ENCODE results near the gene SMAD6.

The SMAD6 gene

GRCh38 chr15:66739287-66739686, 37.3 kb downstream of the SMAD6 start:
- Histone ChIP-seq H3K9me3 (ENCODE audit: insufficient read depth, low read depth, low read length) (peaks cover 3% of the 10 kb centered on the region), H4K12ac (ENCODE audit: low read depth, low read length) (no peak overlapping the region), H3K4me2 (ENCODE audit: low read length) (no peak overlapping the region), H2BK12ac (ENCODE audit: low read length) (no peak overlapping the region), H4K91ac (ENCODE audit: low read depth, low read length) (no peak overlapping the region), H4K8ac (ENCODE audit: low read depth, low read length) (no peak overlapping the region), H2AFZ (ENCODE audit: insufficient read depth, low read length, poor library complexity) (no peak overlapping the region), H2BK120ac (ENCODE audit: insufficient read depth, low read length, poor library complexity) (no peak overlapping the region), H3K4me1 (ENCODE audit: control insufficient read depth in 1 of 2, insufficient read depth in 2 of 2, low read length in 2 of 2) (peaks cover 0 to 6% of the 10 kb centered on the region in 2 experiments), H3K18ac (ENCODE audit: low read length) (no peak overlapping the region), H2AK5ac (ENCODE audit: low read length) (no peak overlapping the region), H3K27ac (ENCODE audit: low read depth, low read length) (no peak overlapping the region), H3K4ac (ENCODE audit: low read depth, low read length) (no peak overlapping the region), H3K27me3 (ENCODE audit: insufficient read depth, low read length) (no peaks in the 10 kb centered on the region), H2BK5ac (ENCODE audit: low read depth, low read length, poor library complexity) (no peak overlapping the region), H3K9ac (ENCODE audit: low read length) (no peak overlapping the region), H3K14ac (ENCODE audit: low read length) (no peak overlapping the region), H3K79me1 (ENCODE audit: low read length) (no peaks in the 10 kb centered on the region), H3K23ac (ENCODE audit: low read length) (no peak overlapping the region), H3K79me2 (ENCODE audit: control insufficient read depth, insufficient read depth, low read length, poor library complexity) (peaks cover 2% of the 10 kb centered on the region), H3K36me3 (ENCODE audit: control insufficient read depth in 1 of 2, insufficient read depth in 2 of 2, low read length in 2 of 2) (peaks cover 56 to 71% of the 10 kb centered on the region in 2 experiments), H3K4me3 (ENCODE audit: low read depth, low read length) (no peak overlapping the region)
- no peak for DNase-seq
- no CpG with 5 or more reads among the region's 6 CpGs for WGBS (ENCODE audit: extremely low coverage, insufficient coverage, insufficient read length)

GRCh38 chr15:66740802-66741201, 38.8 kb downstream of the SMAD6 start:
- H3K4me1 ChIP-seq (ENCODE audit: control insufficient read depth in 1 of 2, insufficient read depth in 2 of 2, low read length in 2 of 2): peaks cover 6 to 13% of the 10 kb centered on the region in 2 experiments
- H3K4ac ChIP-seq (ENCODE audit: low read depth, low read length): no peak overlapping the region
- no peak overlapping the region for H2AK5ac ChIP-seq (ENCODE audit: low read length)
- DNase-seq: no peak
- no peaks in the 10 kb centered on the region for H3K27me3 ChIP-seq (ENCODE audit: insufficient read depth, low read length)
- no peak overlapping the region for H4K8ac ChIP-seq (ENCODE audit: low read depth, low read length)
- no peak overlapping the region for H3K14ac ChIP-seq (ENCODE audit: low read length)
- no peak overlapping the region for H3K9ac ChIP-seq (ENCODE audit: low read length)
- WGBS (ENCODE audit: extremely low coverage, insufficient coverage, insufficient read length): no CpG with 5 or more reads among the region's 8 CpGs
- peaks cover 8% of the 10 kb centered on the region for H3K79me2 ChIP-seq (ENCODE audit: control insufficient read depth, insufficient read depth, low read length, poor library complexity)
- no peak overlapping the region for H2BK5ac ChIP-seq (ENCODE audit: low read depth, low read length, poor library complexity)
- no peak overlapping the region for H4K91ac ChIP-seq (ENCODE audit: low read depth, low read length)
- no peak overlapping the region for H2AFZ ChIP-seq (ENCODE audit: insufficient read depth, low read length, poor library complexity)
- no peak overlapping the region for H2BK120ac ChIP-seq (ENCODE audit: insufficient read depth, low read length, poor library complexity)
- no peak overlapping the region for H2BK12ac ChIP-seq (ENCODE audit: low read length)
- no peaks in the 10 kb centered on the region for H3K79me1 ChIP-seq (ENCODE audit: low read length)
- H3K9me3 ChIP-seq (ENCODE audit: insufficient read depth, low read depth, low read length): peaks cover 4% of the 10 kb centered on the region
- peaks cover 58 to 73% of the 10 kb centered on the region in 2 experiments for H3K36me3 ChIP-seq (ENCODE audit: control insufficient read depth in 1 of 2, insufficient read depth in 2 of 2, low read length in 2 of 2)
- no peak overlapping the region for H4K12ac ChIP-seq (ENCODE audit: low read depth, low read length)
- H3K27ac ChIP-seq (ENCODE audit: low read depth, low read length): no peak overlapping the region
- no peak overlapping the region for H3K18ac ChIP-seq (ENCODE audit: low read length)
- H3K4me3 ChIP-seq (ENCODE audit: low read depth, low read length): no peak overlapping the region
- H3K23ac ChIP-seq (ENCODE audit: low read length): no peak overlapping the region
- H3K4me2 ChIP-seq (ENCODE audit: low read length): no peak overlapping the region

GRCh38 chr15:66741646-66742045, 39.6 kb downstream of the SMAD6 start:
- peaks cover 4% of the 10 kb centered on the region for H3K9me3 ChIP-seq (ENCODE audit: insufficient read depth, low read depth, low read length)
- peak; percentile 55 to 69 for DNase-seq
- no peak overlapping the region for H2BK5ac ChIP-seq (ENCODE audit: low read depth, low read length, poor library complexity)
- no peaks in the 10 kb centered on the region for H3K79me1 ChIP-seq (ENCODE audit: low read length)
- H2AFZ ChIP-seq (ENCODE audit: insufficient read depth, low read length, poor library complexity): no peak overlapping the region
- H3K23ac ChIP-seq (ENCODE audit: low read length): no peak overlapping the region
- H4K12ac ChIP-seq (ENCODE audit: low read depth, low read length): no peak overlapping the region
- H3K79me2 ChIP-seq (ENCODE audit: control insufficient read depth, insufficient read depth, low read length, poor library complexity): peaks cover 12% of the 10 kb centered on the region
- no peak overlapping the region for H3K27ac ChIP-seq (ENCODE audit: low read depth, low read length)
- no peak overlapping the region for H3K4me2 ChIP-seq (ENCODE audit: low read length)
- no peak overlapping the region for H2BK12ac ChIP-seq (ENCODE audit: low read length)
- no CpG with 5 or more reads among the region's 5 CpGs for WGBS (ENCODE audit: extremely low coverage, insufficient coverage, insufficient read length)
- peaks cover 62 to 78% of the 10 kb centered on the region in 2 experiments for H3K36me3 ChIP-seq (ENCODE audit: control insufficient read depth in 1 of 2, insufficient read depth in 2 of 2, low read length in 2 of 2)
- no peak overlapping the region for H3K18ac ChIP-seq (ENCODE audit: low read length)
- no peak overlapping the region for H2BK120ac ChIP-seq (ENCODE audit: insufficient read depth, low read length, poor library complexity)
- no peak overlapping the region for H2AK5ac ChIP-seq (ENCODE audit: low read length)
- no peaks in the 10 kb centered on the region for H3K27me3 ChIP-seq (ENCODE audit: insufficient read depth, low read length)
- no peak overlapping the region for H3K4me3 ChIP-seq (ENCODE audit: low read depth, low read length)
- H4K8ac ChIP-seq (ENCODE audit: low read depth, low read length): no peak overlapping the region
- no peak overlapping the region for H3K4ac ChIP-seq (ENCODE audit: low read depth, low read length)
- H3K9ac ChIP-seq (ENCODE audit: low read length): no peak overlapping the region
- no peak overlapping the region for H4K91ac ChIP-seq (ENCODE audit: low read depth, low read length)
- peaks cover 14 to 20% of the 10 kb centered on the region in 2 experiments for H3K4me1 ChIP-seq (ENCODE audit: control insufficient read depth in 1 of 2, insufficient read depth in 2 of 2, low read length in 2 of 2)
- no peak overlapping the region for H3K14ac ChIP-seq (ENCODE audit: low read length)

- Histone ChIP-seq H3K4ac (ENCODE audit: low read depth, low read length) (peak overlapping the region; percentile 10), H3K23ac (ENCODE audit: low read length) (no peak overlapping the region), H4K8ac (ENCODE audit: low read depth, low read length) (no peak overlapping the region), H4K12ac (ENCODE audit: low read depth, low read length) (no peak overlapping the region), H3K9ac (ENCODE audit: low read length) (no peak overlapping the region), H3K79me1 (ENCODE audit: low read length) (no peaks in the 10 kb centered on the region), H2BK12ac (ENCODE audit: low read length) (no peak overlapping the region), H2BK5ac (ENCODE audit: low read depth, low read length, poor library complexity) (no peak overlapping the region), H3K4me2 (ENCODE audit: low read length) (no peak overlapping the region), H2AFZ (ENCODE audit: insufficient read depth, low read length, poor library complexity) (no peak overlapping the region), H2AK5ac (ENCODE audit: low read length) (no peak overlapping the region), H3K14ac (ENCODE audit: low read length) (no peak overlapping the region), H3K27ac (ENCODE audit: low read depth, low read length) (no peak overlapping the region), H3K27me3 (ENCODE audit: insufficient read depth, low read length) (no peaks in the 10 kb centered on the region), H2BK120ac (ENCODE audit: insufficient read depth, low read length, poor library complexity) (no peak overlapping the region), H4K91ac (ENCODE audit: low read depth, low read length) (no peak overlapping the region), H3K4me1 (ENCODE audit: control insufficient read depth in 1 of 2, insufficient read depth in 2 of 2, low read length in 2 of 2) (peaks cover 17 to 24% of the 10 kb centered on the region in 2 experiments), H3K79me2 (ENCODE audit: control insufficient read depth, insufficient read depth, low read length, poor library complexity) (peaks cover 12% of the 10 kb centered on the region), H3K18ac (ENCODE audit: low read length) (no peak overlapping the region), H3K36me3 (ENCODE audit: control insufficient read depth in 1 of 2, insufficient read depth in 2 of 2, low read length in 2 of 2) (peaks cover 60 to 77% of the 10 kb centered on the region in 2 experiments), H3K4me3 (ENCODE audit: low read depth, low read length) (no peak overlapping the region), H3K9me3 (ENCODE audit: insufficient read depth, low read depth, low read length) (peaks cover 4% of the 10 kb centered on the region)
- no CpG with 5 or more reads among the region's 6 CpGs for WGBS (ENCODE audit: extremely low coverage, insufficient coverage, insufficient read length)
- DNase-seq: no peak
Observed at GRCh38 chr15:66742286-66742685, 40.2 kb downstream of the SMAD6 start.

All from trophoblast cell (in vitro differentiated cells and primary cell).